ENCODE data around the gene ZNF784.

- TF ChIP-seq POLR2A (IDR thresholded peaks at IDR 0.05; ENCODE audit: low read depth, low read length) (peak; percentile 37), EZH2 (IDR thresholded peaks at IDR 0.05; ENCODE audit: borderline replicate concordance, low read depth, low read length, severe bottlenecking) (no peak)
Measured at GRCh38 chr19:55605637-55606470, 18.5 kb downstream of the ZNF784 start, which contains the start of gene ZNF865.

Data from endothelial cell of umbilical vein (primary cell).